Ureter (tissue), 1 donor: ENCODE results near the gene GRK3. TPM values are rescaled to one million over a fixed set of nuclear protein-coding genes. Genes with fewer than 3 reads are reported as not detected.
"Not testable (repeated sequence)": the region's sequence is repeated elsewhere in the genome, so short reads cannot be mapped to it uniquely, and the experiment has no call there.

Source experiments
- DNase-seq: peaks from one replicate; pipeline ENCODE4 v3.0.0-alpha.2; 2020; ENCODE audit warnings: low spot score
- total RNA-seq: library from RNA; stranded (reverse); gene quantifications from one replicate; pipeline ENCODE4 v1.2.4, GENCODE V29; 2023
- donor health status: DM: yes; HTN: yes; CAD: no.

Gene GRK3
- 21.6 TPM for total RNA-seq

DNA sequence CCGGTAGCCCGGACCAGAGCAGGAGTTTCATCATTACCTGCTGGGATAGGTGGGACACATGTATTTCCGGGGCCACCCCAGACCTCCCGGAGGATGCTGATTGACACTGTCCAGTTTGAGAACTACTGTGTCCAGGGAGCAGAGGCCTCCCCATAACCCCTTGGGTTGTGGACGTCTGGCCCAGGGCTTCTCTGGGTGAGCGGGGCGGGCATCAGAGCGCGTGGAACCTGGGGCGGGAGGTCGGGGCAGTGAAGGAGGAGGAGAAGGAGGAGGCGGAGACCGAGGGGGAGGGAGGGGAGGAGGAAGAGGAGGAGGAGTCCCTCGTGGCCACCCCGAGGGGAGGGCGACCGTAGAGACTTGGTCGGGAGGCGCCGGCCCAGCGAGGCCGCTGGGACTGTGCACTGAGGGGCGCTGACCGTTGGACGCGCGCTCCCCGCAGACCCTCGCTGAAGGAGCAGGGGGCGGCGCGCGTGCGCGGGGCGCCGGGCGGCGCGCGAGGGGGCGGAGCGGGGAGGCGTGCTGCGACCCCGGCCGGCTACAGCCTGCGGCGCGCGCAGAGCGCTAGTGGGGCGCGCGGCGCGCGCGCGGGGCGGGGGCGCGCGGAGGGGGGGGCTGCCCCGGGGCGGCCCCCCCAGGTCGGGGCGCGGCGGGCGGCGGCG lies at the start of gene GRK3:
Gene GRK3 (plus strand): TSS at position 356 of the 659 bp plus-strand sequence. CDS start 366 bp downstream, outside the sequence.
- DNase-seq: peak; percentile 79

- no peak for DNase-seq
These were observed 46.3 kb upstream of the GRK3 start for GRCh38 chr22:25518000-25518663.

- no peak for DNase-seq
These were observed 39.1 kb upstream of the GRK3 start for GRCh38 chr22:25525376-25525775.

- not testable (repeated sequence) for DNase-seq
These were observed 38.5 kb upstream of the GRK3 start for GRCh38 chr22:25525804-25526584.

DNA sequence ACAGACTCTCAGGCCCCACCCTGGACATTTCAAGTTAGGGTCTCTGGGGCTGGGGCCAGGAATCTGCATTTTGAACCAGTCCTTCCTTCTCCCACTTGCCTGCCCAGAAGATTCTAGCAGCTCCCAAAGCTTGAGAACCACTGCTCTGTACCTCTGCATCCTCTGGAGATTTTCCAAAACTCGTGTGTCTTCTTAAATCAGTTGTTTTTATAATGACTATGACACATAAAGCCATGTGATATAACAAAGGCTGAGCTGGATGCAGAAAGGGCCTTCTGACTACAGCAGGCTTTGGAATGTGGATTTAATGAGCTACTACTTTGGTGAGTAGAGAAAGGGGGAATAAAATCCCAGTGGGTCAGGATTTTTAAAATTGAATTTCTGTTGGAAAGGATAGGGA lies 37.5 kb upstream of the GRK3 start:
- DNase-seq: not testable (repeated sequence)

DNA sequence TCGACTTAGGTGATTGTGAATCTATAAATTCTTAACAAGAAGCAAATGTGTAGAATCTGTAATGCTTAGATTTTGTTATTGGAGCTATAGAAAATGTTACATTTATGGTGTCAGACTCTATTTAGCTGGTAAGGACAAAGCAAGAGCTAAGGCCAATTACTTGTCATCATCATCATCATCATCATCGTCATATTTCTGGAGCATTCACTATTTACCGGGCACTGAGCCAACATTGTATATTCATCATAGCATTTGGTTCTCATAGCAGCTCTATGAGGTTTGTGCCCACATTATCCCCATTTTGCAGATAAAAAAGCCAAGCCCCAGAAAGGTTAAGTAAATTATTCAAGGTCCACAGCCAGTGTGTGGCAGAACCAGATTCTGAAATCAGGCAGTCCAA lies 36.4 kb upstream of the GRK3 start:
- not testable (repeated sequence) for DNase-seq

DNA sequence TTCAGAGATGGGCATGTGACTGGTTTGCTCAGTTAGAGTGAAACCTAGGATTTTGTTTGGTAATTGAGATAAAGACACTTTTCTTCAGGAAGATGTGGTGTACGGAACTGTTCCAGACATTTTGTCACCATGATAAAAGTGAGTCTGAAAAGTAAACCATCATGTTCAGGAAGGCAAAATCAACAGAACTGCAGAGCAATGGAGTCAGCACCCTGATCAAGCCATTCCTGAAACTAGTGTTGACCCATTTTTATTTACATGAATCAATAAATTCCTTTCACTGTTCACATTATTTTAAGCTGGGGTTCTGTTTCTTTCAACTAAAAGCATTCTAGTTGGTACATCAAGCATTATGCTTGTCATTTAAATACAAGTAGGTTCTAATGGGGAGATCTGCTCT lies 35.4 kb upstream of the GRK3 start:
- not testable (repeated sequence) for DNase-seq

DNA sequence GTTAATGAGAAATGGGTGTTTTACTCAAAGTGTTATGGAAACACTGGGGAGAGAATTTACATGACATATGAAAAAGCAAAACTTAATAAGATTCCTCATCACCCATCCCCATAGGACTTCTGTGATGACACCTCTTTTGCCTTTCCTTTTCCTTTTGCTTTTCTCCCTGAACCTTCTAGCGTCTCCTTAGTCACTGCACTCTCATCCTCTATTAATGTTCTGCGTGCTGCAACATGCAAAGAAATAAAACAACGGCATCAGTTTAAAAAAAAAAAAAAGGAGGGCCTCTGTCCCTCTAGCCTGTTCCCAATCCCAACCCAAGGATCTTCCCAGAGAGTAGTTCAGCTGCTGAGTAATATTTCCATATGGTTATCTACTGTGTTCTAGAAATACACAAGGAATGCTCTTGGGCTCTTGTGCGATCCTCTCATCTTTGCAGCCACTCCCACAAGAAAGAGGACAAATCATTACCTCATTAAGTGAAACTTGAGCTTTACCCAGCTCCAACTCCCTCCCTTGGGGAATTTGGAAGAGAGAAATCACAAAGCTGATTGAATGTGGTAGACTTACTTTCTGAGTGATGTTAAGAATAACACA lies 34.8 kb upstream of the GRK3 start:
- DNase-seq: not testable (repeated sequence)

- not testable (repeated sequence) for DNase-seq
These were observed 32.8 kb upstream of the GRK3 start for GRCh38 chr22:25531677-25532076.

DNA sequence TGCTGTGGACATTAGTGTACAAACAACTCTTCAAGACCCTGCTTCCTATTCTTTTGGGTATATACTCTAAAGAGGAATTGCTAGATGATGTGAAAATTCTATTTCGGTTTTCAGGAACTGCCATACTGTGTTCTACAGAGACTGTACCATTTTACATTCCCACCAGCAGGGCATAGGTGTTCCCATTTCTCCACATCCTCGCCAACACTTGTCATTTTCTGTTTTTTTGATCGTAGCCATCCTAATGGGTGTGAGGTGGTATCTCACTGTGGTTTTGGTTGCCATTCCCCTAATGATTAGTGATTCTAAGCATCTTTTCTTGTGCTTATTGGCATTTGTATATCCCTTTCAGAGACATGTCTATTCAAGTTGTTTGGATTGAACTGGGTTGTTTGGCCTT lies 29.8 kb upstream of the GRK3 start:
- DNase-seq: no peak

DNA sequence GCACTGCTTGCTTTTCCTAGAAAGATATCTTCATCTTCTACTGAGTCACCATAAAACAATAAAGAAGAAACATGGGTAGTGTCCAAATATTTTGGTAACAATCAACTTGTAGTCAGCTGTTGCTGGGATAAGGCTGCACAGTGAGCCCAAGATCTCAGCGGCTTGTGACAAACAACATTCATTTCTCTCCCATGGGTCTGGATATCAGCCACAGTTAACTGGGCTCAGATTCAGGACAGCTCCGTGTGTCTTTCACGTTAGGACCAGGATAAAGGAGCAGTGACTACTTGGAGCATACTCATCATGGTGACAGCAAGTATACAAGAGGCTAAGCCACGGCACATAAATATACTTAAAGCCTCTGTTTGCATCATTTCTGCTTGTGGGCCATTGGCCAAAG lies 27.9 kb upstream of the GRK3 start:
- no peak for DNase-seq

DNA sequence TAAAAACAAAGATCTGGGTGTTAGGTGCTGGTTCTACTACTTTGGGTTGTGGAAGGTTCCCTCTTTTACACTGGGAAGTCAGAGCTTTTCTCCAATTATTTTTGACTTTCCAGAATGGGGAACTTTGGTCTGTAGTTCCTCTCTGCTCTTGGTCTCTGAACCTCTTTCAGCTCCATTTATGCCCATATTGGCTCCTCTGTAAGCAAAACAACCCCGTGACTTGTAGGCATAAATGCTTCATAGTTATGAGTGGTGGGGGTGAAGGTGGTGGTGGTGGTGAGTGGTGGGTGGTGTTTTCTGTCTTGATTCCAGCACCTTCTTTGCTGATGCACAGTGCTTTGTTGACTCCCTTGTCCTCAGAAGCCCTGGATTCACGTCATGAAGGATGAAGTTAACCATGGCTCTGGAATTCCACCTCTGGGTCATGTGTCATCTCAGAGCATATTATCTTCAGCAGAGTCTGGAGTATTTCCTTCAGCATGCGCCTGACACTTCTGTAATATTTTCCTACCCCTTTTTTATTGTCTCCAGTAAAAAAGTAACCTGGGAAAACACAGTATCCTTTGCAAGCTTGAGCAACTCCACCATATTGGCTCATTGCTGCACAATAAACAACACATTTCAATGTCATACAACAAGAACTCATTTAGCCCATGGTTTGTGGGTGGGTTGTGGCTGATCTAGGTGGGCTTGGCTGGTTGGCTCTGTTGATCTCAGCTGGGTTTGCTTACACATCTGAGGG lies 24.1 kb upstream of the GRK3 start:
- DNase-seq: no peak

DNA sequence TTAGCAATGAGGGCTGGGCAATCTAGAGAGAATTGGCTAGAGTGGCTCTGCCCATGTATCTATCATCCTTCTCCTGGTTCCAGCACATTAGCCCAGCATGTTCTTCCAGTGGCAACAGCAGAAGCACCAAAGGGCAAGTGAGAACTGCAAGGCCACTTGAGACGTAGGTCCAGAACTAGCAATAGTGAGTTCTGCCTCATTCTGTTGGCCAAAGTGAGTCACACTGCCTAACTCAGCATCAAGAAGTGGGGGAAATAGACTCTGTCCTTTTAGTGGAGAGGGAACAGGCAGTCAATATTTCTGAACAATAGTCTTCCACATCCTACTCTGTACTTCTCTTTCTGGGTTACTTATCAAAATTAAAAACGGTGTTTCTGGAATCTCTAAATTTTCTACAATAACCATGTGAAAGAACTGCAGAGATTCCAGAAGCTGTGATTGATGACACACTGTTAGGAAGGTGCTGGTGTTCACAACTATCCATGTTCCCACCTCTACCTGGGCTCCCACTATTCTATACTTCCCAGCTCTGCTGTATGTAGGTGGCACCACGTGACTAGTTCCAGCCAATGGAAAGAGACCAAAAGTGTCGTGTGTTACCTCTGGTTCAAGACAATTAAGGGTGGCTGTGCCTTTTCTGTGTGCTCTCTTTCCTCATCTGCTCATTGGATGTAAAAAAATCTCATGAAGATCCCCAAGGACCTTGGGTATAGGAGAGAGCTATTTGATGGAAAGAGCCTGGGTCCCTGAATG lies 23.4 kb upstream of the GRK3 start:
- DNase-seq: no peak

- DNase-seq: no peak
These were observed 22.3 kb upstream of the GRK3 start for GRCh38 chr22:25542191-25542590.

GRCh38 chr22:25542720-25543402 lies 21.6 kb upstream of the GRK3 start:
- no peak for DNase-seq

DNA sequence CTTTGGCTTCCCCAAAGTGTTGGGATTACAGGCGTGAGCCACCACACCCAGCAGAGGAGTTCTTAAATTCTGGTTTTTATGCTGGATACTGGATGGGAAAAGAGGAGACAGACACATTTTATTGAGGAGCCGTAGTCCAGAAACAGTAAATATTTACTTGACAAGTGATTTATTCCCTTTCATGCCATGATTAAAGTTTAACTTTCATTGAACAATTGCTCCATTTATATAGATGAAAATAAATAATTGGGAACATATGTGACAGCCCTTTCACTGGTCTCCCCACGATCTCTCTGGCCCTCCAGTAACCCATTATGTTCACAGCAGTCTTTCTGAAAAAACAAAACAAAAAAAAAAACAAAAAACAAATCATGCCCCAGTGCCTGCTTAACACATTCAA lies 19.3 kb upstream of the GRK3 start:
- no peak for DNase-seq

DNA sequence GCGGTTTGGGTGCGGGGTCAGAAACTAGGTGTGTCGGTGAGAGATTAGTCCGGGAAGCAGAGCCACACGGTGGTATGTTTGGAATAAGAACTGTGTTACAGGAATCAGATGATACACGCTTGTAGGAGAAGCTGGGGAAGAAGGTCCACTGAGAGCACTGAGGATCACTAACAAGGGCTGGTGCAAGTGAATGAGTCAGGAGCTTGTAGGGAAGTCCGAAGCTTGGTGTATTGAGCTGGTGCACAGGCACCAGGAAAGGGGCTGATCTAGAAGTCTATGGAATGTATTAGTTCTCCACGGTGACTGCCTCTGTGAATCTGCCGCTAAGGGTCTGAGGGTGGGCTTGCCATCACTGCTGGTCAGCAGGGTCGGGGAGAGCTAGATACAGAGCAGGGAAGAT lies 18.8 kb upstream of the GRK3 start:
- no peak for DNase-seq

DNA sequence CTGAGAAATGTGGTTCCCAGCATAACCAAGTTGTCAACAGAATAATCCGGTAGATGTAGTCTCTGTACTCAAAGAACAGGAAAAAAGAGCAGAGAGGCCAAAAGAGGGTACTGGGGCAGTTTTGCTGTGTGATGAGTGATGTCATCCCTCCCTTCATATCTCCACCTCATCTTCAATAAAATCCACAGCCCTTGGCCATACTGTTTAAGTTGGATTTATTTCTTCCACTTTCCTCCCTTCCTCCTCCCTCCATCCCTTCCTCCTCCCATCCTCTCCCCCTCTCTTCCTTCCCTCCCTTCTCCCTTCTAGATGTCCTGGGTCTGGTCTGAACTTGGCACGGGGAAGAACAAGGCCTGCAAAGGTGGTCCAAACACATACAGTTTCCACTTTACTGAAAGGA lies 18.2 kb upstream of the GRK3 start:
- DNase-seq: no peak

DNA sequence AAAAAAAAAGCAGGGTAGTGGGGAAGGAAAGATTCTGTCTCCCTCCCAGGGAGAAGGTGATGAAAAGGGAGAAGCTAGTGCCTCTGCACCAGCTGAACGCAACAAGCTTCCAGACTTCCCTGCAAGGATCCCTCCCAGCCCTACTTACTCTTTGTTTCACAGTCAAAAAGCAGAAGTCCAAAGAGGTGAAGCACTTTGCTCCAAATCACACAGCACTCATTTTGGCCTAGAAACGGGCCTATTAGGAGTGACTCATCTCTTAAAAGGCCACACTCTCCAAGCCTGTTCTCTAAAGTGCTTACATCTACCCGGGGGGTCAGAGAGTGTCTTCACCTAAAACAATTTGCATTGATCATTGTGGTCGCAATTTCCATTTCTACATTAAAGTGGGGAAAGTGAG lies 17.7 kb upstream of the GRK3 start:
- no peak for DNase-seq

DNA sequence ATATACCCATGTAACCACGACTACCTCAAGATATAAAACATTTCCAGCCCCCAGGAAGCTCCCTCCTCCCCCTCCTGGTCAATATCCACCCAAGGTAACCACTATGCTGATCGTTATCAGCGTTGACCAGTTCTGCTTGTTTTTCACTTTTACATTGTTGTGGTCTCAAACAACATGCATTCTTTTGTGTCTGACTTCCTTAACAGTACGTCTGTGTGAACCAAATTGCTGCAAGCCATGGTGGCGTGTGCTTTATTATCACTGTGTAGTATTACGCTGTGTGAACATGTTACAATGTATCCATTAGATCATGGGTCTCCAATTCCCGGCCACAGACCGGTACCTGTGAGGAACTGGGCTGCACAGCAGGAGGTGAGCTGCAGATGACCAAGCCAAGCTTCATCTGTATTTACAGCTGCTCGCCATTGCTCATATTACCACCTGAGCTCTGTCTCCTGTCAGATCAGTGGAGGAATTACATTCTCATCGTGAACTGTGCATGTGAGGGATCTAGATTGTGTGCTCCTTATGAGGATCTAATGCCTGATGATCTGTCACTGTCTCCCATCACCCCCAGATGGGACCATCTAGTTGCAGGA lies 15.5 kb upstream of the GRK3 start:
- no peak for DNase-seq
